Stomach smooth muscle (tissue), 2 donors: ENCODE measurements around the gene SLC28A1.
"Not testable (repeated sequence)": the region's sequence is repeated elsewhere in the genome, so short reads cannot be mapped to it uniquely, and the experiment has no call there.

Source experiments
- H3K27ac ChIP-seq: one replicate; pipeline ENCODE4 v1.7.0; 2013; ENCODE audit warnings: mild to moderate bottlenecking, low read length, inconsistent platforms
- H3K27me3 ChIP-seq, 2 donors: one replicate each; pipeline ENCODE4 v1.7.0; 2013; ENCODE audit warnings: low read length in 2 of 2; ENCODE audit not compliant: insufficient read depth in 2 of 2, control insufficient read depth in 1 of 2
- H3K36me3 ChIP-seq, 2 donors: one replicate each; pipeline ENCODE4 v1.7.0; 2013; ENCODE audit warnings: low read length in 2 of 2; ENCODE audit not compliant: control insufficient read depth in 2 of 2, insufficient read depth in 2 of 2
- H3K4me1 ChIP-seq: one replicate; pipeline ENCODE4 v1.7.0; 2013; ENCODE audit warnings: low read length; ENCODE audit not compliant: control insufficient read depth, insufficient read depth
- H3K4me3 ChIP-seq, 2 donors: one replicate each; pipeline ENCODE4 v1.7.0; 2013; ENCODE audit warnings: low read length in 2 of 2
- H3K9ac ChIP-seq, 2 donors: one replicate each; pipeline ENCODE4 v1.7.0; 2013; ENCODE audit warnings: low read length in 2 of 2, mild to moderate bottlenecking in 1 of 2
- H3K9me3 ChIP-seq, 2 donors: one replicate each; pipeline ENCODE4 v1.7.0; 2013; ENCODE audit warnings: low read length in 2 of 2; ENCODE audit not compliant: control insufficient read depth in 2 of 2
- donor health status: healthy.
- donor health status: Pancreatic carcinoma.

The SLC28A1 gene

GRCh38 chr15:84983711-84984110, 99.2 kb downstream of the SLC28A1 start:
- Histone ChIP-seq H3K27ac (peak overlapping the region; percentile 7), H3K4me1 (peaks cover 21% of the 10 kb centered on the region)

GRCh38 chr15:84985158-84985557, 100.7 kb downstream of the SLC28A1 start:
- Histone ChIP-seq H3K27ac (peak overlapping the region; percentile 18), H3K36me3 (no peaks in the 10 kb centered on the region), H3K4me1 (peaks cover 26% of the 10 kb centered on the region), H3K27me3 (no peaks in the 10 kb centered on the region), H3K9me3 (no peaks in the 10 kb centered on the region), H3K4me3 (peak overlapping the region in 1 of 2 donors; percentile 44), H3K9ac (no peak overlapping the region)

More at GRCh38 chr15:84983711-84984110, 99.2 kb downstream of the SLC28A1 start:
- Histone ChIP-seq H3K4me3 (peak overlapping the region; percentile 87 to 89), H3K9me3 (no peaks in the 10 kb centered on the region), H3K36me3 (no peaks in the 10 kb centered on the region), H3K9ac (peak overlapping the region; percentile 72 to 73), H3K27me3 (no peaks in the 10 kb centered on the region)

GRCh38 chr15:84987351-84987750, 102.9 kb downstream of the SLC28A1 start:
- H3K27ac ChIP-seq = not testable (repeated sequence)
- peaks cover 24% of the 10 kb centered on the region for H3K4me1 ChIP-seq

GRCh38 chr15:84987949-84988624, 103.6 kb downstream of the SLC28A1 start:
- Histone ChIP-seq H3K36me3 (no peaks in the 10 kb centered on the region), H3K27me3 (no peaks in the 10 kb centered on the region), H3K4me3 (no peak overlapping the region), H3K27ac (no peak overlapping the region), H3K4me1 (peaks cover 30% of the 10 kb centered on the region), H3K9me3 (no peaks in the 10 kb centered on the region), H3K9ac (no peak overlapping the region)

More at GRCh38 chr15:84987351-84987750, 102.9 kb downstream of the SLC28A1 start:
- H3K27me3 ChIP-seq, H3K36me3 ChIP-seq, H3K9me3 ChIP-seq, H3K9ac ChIP-seq, H3K4me3 ChIP-seq: not testable (repeated sequence)

- Histone ChIP-seq H3K27ac (no peak overlapping the region), H3K9me3 (no peaks in the 10 kb centered on the region), H3K4me3 (no peak overlapping the region), H3K36me3 (no peaks in the 10 kb centered on the region), H3K9ac (no peak overlapping the region), H3K27me3 (no peaks in the 10 kb centered on the region), H3K4me1 (peaks cover 25% of the 10 kb centered on the region)
Observed at GRCh38 chr15:84988909-84989644, 104.6 kb downstream of the SLC28A1 start.

- Histone ChIP-seq H3K9ac (no peak overlapping the region), H3K4me3 (no peak overlapping the region), H3K36me3 (no peaks in the 10 kb centered on the region), H3K27ac (no peak overlapping the region), H3K4me1 (peaks cover 24% of the 10 kb centered on the region), H3K9me3 (no peaks in the 10 kb centered on the region), H3K27me3 (no peaks in the 10 kb centered on the region)
Observed at GRCh38 chr15:84990507-84990906, 106.0 kb downstream of the SLC28A1 start.

- Histone ChIP-seq H3K9ac (no peak overlapping the region), H3K27ac (no peak overlapping the region), H3K27me3 (no peaks in the 10 kb centered on the region), H3K9me3 (no peaks in the 10 kb centered on the region), H3K4me1 (peaks cover 19% of the 10 kb centered on the region), H3K4me3 (no peak overlapping the region), H3K36me3 (no peaks in the 10 kb centered on the region)
Observed at GRCh38 chr15:84991014-84991712, 106.7 kb downstream of the SLC28A1 start.

GRCh38 chr15:84992157-84992944, 107.9 kb downstream of the SLC28A1 start:
- H3K36me3 ChIP-seq = no peaks in the 10 kb centered on the region
- no peak overlapping the region for H3K27ac ChIP-seq
- H3K4me3 ChIP-seq = no peak overlapping the region
- no peaks in the 10 kb centered on the region for H3K9me3 ChIP-seq
- H3K27me3 ChIP-seq = no peaks in the 10 kb centered on the region
- no peak overlapping the region for H3K9ac ChIP-seq
- H3K4me1 ChIP-seq = peaks cover 19% of the 10 kb centered on the region
